GM23338 (cell line): ENCODE data around the gene ZNF630.
"Not testable (repeated sequence)": the region's sequence is repeated elsewhere in the genome, so short reads cannot be mapped to it uniquely, and the experiment has no call there.

Experiments
- CREB1 ChIP-seq: fragments of 250-450 bp; sonication (Bioruptor Pico); IDR thresholded peaks from 2 replicates; pipeline ENCODE4 v1.5.0; 2020; ENCODE audit warnings: low read depth, mild to moderate bottlenecking, moderate library complexity
- EZH2 ChIP-seq: fragments of 200-600 bp; sonication (generic); IDR thresholded peaks from one replicate; pipeline ENCODE4 v1.8.0; 2017; ENCODE audit warnings: antibody characterized with exemption, mild to moderate bottlenecking, low read depth; ENCODE audit not compliant: unreplicated experiment
- EZH2phosphoT487 ChIP-seq: fragments of 200-600 bp; sonication (generic); IDR thresholded peaks from one replicate; pipeline ENCODE4 v1.8.1; 2018; ENCODE audit warnings: antibody characterized with exemption; ENCODE audit not compliant: unreplicated experiment
- JUNB ChIP-seq: IDR thresholded peaks from one replicate; pipeline ENCODE4 v1.6.1; 2016; ENCODE audit warnings: antibody characterized with exemption; ENCODE audit not compliant: unreplicated experiment
- NANOG ChIP-seq: IDR thresholded peaks from 2 replicates; pipeline ENCODE4 v1.6.1; 2016; ENCODE audit warnings: antibody characterized with exemption, borderline replicate concordance
- POLR2AphosphoS5 ChIP-seq: IDR thresholded peaks from 2 replicates; pipeline ENCODE4 v1.6.1; 2016; ENCODE audit warnings: antibody characterized with exemption, low read depth
- STAT1 ChIP-seq: IDR thresholded peaks from one replicate; pipeline ENCODE4 v1.6.1; 2016; ENCODE audit warnings: antibody characterized with exemption; ENCODE audit not compliant: unreplicated experiment
- TF ChIP-seq, protein P1 (sequence below), 2 experiments: fragments of 200-600 bp in 1 of 2; sonication (generic) in 1 of 2; conservative IDR thresholded peaks; 2 replicates each; pipeline versions ENCODE4 v1.5.1 to v1.6.1; 2016 to 2017; ENCODE audit warnings: antibody characterized with exemption in 2 of 2, low read depth in 2 of 2, mild to moderate bottlenecking in 2 of 2, moderate library complexity in 1 of 2
- TF ChIP-seq, protein P2 (sequence below): IDR thresholded peaks from one replicate; pipeline ENCODE4 v1.6.1; 2018; ENCODE audit warnings: antibody characterized with exemption; ENCODE audit not compliant: unreplicated experiment
- TF ChIP-seq, protein P3 (sequence below): IDR thresholded peaks from 2 replicates; pipeline ENCODE4 v1.6.1; 2016; ENCODE audit warnings: antibody characterized with exemption

DNA sequence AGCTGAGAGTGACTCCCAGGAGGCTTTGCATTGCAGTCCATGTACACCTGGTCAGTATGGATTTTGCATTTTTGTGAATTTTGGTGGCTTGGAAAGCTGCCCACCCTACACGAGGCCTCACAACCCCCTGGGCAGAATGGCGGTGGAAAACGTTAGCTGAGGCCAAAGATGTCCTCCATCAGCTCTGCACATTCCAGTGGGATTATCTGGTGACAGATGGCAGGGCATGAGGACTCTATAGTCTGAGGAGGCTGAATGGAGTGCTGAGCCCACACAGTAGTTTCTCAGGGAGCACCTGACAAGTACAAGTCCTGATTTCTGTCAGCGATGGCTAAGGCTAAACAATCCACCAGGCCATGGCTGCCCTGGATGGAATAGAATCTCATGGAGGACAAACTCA is 43.9 kb downstream of the ZNF630 start:
- TF ChIP-seq EZH2, POLR2AphosphoS5, CREB1, STAT1, EZH2phosphoT487, JUNB, NANOG: not testable (repeated sequence)
- TF ChIP-seq, protein P1, sequence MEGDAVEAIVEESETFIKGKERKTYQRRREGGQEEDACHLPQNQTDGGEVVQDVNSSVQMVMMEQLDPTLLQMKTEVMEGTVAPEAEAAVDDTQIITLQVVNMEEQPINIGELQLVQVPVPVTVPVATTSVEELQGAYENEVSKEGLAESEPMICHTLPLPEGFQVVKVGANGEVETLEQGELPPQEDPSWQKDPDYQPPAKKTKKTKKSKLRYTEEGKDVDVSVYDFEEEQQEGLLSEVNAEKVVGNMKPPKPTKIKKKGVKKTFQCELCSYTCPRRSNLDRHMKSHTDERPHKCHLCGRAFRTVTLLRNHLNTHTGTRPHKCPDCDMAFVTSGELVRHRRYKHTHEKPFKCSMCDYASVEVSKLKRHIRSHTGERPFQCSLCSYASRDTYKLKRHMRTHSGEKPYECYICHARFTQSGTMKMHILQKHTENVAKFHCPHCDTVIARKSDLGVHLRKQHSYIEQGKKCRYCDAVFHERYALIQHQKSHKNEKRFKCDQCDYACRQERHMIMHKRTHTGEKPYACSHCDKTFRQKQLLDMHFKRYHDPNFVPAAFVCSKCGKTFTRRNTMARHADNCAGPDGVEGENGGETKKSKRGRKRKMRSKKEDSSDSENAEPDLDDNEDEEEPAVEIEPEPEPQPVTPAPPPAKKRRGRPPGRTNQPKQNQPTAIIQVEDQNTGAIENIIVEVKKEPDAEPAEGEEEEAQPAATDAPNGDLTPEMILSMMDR (conservative IDR thresholded peaks at IDR 0.05; ENCODE audit: low read depth in 2 of 2): not testable (repeated sequence)
- TF ChIP-seq, protein P2, sequence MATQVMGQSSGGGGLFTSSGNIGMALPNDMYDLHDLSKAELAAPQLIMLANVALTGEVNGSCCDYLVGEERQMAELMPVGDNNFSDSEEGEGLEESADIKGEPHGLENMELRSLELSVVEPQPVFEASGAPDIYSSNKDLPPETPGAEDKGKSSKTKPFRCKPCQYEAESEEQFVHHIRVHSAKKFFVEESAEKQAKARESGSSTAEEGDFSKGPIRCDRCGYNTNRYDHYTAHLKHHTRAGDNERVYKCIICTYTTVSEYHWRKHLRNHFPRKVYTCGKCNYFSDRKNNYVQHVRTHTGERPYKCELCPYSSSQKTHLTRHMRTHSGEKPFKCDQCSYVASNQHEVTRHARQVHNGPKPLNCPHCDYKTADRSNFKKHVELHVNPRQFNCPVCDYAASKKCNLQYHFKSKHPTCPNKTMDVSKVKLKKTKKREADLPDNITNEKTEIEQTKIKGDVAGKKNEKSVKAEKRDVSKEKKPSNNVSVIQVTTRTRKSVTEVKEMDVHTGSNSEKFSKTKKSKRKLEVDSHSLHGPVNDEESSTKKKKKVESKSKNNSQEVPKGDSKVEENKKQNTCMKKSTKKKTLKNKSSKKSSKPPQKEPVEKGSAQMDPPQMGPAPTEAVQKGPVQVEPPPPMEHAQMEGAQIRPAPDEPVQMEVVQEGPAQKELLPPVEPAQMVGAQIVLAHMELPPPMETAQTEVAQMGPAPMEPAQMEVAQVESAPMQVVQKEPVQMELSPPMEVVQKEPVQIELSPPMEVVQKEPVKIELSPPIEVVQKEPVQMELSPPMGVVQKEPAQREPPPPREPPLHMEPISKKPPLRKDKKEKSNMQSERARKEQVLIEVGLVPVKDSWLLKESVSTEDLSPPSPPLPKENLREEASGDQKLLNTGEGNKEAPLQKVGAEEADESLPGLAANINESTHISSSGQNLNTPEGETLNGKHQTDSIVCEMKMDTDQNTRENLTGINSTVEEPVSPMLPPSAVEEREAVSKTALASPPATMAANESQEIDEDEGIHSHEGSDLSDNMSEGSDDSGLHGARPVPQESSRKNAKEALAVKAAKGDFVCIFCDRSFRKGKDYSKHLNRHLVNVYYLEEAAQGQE: not testable (repeated sequence)
- TF ChIP-seq, protein P3, sequence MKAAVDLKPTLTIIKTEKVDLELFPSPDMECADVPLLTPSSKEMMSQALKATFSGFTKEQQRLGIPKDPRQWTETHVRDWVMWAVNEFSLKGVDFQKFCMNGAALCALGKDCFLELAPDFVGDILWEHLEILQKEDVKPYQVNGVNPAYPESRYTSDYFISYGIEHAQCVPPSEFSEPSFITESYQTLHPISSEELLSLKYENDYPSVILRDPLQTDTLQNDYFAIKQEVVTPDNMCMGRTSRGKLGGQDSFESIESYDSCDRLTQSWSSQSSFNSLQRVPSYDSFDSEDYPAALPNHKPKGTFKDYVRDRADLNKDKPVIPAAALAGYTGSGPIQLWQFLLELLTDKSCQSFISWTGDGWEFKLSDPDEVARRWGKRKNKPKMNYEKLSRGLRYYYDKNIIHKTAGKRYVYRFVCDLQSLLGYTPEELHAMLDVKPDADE: not testable (repeated sequence)
